Kidney (tissue), 14 donors: ENCODE measurements around the gene PXDN. TPM values are rescaled to one million over a fixed set of nuclear protein-coding genes. Genes with fewer than 3 reads are reported as not detected.

Source experiments
- DNase-seq, 5 donors: peaks; one replicate each; pipeline ENCODE4 v3.0.0-alpha.2; 2013 to 2020
- FAIRE-seq: peaks from 2 replicates; lab custom pipeline; 2012; peaks lifted over from hg19 to GRCh38; lab: Jason Lieb, UNC
- H3K27ac ChIP-seq, 2 donors: one replicate each; pipeline ENCODE4 v1.7.0; 2013; ENCODE audit warnings: low read depth in 2 of 2, low read length in 2 of 2, inconsistent platforms in 1 of 2
- H3K27me3 ChIP-seq: one replicate; pipeline ENCODE4 v1.7.1; 2013; ENCODE audit warnings: low read length, inconsistent platforms; ENCODE audit not compliant: control insufficient read depth, insufficient read depth
- H3K36me3 ChIP-seq, 3 donors: one replicate each; pipeline versions ENCODE4 v1.7.0 to v1.7.1; 2013; ENCODE audit warnings: low read length in 3 of 3, control low read depth in 1 of 3, inconsistent platforms in 1 of 3; ENCODE audit not compliant: insufficient read depth in 3 of 3, control insufficient read depth in 2 of 3
- H3K4me1 ChIP-seq, 3 donors: one replicate each; pipeline versions ENCODE4 v1.7.0 to v1.7.1; 2013; ENCODE audit warnings: low read length in 3 of 3, inconsistent platforms in 1 of 3, low read depth in 1 of 3; ENCODE audit not compliant: control insufficient read depth in 2 of 3, insufficient read depth in 2 of 3
- H3K4me3 ChIP-seq, 3 donors: one replicate each; pipeline versions ENCODE4 v1.7.0 to v1.8.1; 2013; ENCODE audit warnings: low read length in 3 of 3, control low read depth in 1 of 3, inconsistent platforms in 1 of 3
- H3K9ac ChIP-seq, 3 donors: one replicate each; pipeline versions ENCODE4 v1.7.0 to v1.7.1; 2013; ENCODE audit warnings: low read length in 3 of 3, control low read depth in 1 of 3, inconsistent platforms in 1 of 3
- H3K9me3 ChIP-seq, 3 donors: one replicate each; pipeline versions ENCODE4 v1.7.0 to v1.7.1; 2013; ENCODE audit warnings: low read length in 3 of 3, control low read depth in 1 of 3, inconsistent platforms in 1 of 3; ENCODE audit not compliant: control insufficient read depth in 2 of 3, insufficient read depth in 1 of 3
- intact Hi-C: fragments of 100-400 bp; cut with DNase I; formaldehyde crosslinking; loops from one replicate; pipeline ENCODE4 v1.11.1; 2022
- polyA plus RNA-seq: library from polyadenylated mRNA; stranded (reverse); fragments of 350-450 nt; fragmentation: Illumina TruSeq; extraction: RNeasy Lipid Tissue Mini Kit (QIAGEN cat#74804); gene quantifications from one replicate; pipeline ENCODE4 v1.2.3, GENCODE V29; 2014; ENCODE audit warnings: low read depth, low replicate concordance; ENCODE audit not compliant: insufficient read depth
- total RNA-seq: library from RNA; stranded (reverse); fragmentation: NEBNext Ultra II Directional; extraction: Animal tissue kit (Norgen Biotek cat#: 25700); gene quantifications from one replicate; pipeline ENCODE4 v1.2.1, GENCODE V29; 2021
- TF ChIP-seq, protein P1 (sequence below): IDR thresholded peaks from 3 replicates; pipeline ENCODE4 v1.5.1; 2012; ENCODE audit warnings: mild to moderate bottlenecking, moderate library complexity, borderline replicate concordance; ENCODE audit not compliant: insufficient read depth; ENCODE audit errors: extremely low read depth
- donor health status: control.
- donor health status: control.
- donor health status: control.
- donor health status: control.
- donor health status: control.
- donor health status: DM: yes; HTN: yes; CAD: no.
- donor health status: Normal renal cell carcinoma (clear cell type).

The PXDN gene
- total and polyA plus RNA-seq, 2 donors from 2014 or later: 4.7 to 42.3 TPM

DNA sequence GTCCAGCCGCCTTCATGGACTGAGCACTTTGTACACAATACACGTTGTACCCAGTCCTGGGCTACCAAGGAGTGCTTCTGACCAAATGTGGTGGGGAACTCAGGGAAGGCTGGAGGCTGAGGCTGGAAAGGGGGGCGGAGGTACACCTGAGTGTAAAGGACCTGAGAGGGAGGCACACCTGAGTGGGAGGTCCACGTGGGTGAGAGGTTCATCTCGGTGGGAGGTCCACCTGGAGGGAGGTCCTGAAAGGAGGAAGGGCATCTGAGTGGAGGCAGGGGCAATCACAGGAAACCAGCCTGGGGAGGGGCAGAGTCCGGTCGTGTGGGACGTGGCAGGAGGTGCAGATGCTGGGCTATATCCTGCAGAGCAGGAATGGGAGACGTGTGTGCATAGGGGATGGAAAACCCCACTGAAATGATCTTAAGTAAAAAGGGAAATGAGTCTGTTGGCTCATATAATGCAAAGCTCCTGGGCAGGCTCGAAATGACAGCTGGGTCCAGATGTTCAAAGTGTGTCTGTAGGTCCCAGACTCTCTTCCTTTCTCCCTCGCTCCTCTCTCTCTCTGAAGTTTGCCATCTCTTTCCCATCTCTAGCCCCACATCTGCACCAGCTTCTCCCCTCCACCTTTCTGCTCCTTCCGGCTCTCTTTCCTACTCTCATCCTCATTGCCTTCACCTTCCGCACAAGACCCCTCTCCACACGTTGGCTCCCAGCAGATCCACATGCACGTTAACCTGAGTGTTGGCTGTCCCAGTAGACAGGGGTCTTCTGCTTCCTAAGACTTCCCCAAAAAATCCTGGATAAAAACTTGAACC, 137.7 kb downstream of the PXDN start:
- Histone ChIP-seq H3K9me3 (no peaks in the 10 kb centered on the region), H3K27ac (no peak overlapping the region), H3K27me3 (no peaks in the 10 kb centered on the region), H3K36me3 (no peaks in the 10 kb centered on the region), H3K9ac (no peak overlapping the region), H3K4me3 (no peak overlapping the region), H3K4me1 (peaks cover 0 to 10% (median 3%) of the 10 kb centered on the region in 3 donors)
- intact Hi-C loops: no loop called here
- TF ChIP-seq, protein P1, sequence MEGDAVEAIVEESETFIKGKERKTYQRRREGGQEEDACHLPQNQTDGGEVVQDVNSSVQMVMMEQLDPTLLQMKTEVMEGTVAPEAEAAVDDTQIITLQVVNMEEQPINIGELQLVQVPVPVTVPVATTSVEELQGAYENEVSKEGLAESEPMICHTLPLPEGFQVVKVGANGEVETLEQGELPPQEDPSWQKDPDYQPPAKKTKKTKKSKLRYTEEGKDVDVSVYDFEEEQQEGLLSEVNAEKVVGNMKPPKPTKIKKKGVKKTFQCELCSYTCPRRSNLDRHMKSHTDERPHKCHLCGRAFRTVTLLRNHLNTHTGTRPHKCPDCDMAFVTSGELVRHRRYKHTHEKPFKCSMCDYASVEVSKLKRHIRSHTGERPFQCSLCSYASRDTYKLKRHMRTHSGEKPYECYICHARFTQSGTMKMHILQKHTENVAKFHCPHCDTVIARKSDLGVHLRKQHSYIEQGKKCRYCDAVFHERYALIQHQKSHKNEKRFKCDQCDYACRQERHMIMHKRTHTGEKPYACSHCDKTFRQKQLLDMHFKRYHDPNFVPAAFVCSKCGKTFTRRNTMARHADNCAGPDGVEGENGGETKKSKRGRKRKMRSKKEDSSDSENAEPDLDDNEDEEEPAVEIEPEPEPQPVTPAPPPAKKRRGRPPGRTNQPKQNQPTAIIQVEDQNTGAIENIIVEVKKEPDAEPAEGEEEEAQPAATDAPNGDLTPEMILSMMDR: no peak
- FAIRE-seq: no peak
- DNase-seq: peak in 1 of 5 donors; percentile 57

DNA sequence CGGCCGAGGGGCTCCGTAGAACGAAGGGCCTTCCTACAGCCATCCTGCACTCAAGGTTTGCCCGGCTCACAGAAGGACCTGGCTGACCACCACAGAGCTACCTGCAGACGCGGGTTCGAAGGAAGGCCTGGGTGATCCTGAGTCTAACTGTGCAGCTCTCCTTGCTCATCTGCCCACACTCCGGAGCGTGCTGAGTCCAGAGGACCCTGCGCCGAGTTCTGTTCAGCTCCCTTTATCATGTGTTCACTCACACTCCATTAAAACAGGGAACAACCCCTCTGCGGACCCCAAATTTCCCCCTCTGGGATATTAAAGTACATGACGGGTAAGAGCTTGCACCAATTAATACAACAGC, 138.3 kb downstream of the PXDN start:
- Histone ChIP-seq H3K9ac (no peak overlapping the region), H3K4me3 (no peak overlapping the region), H3K4me1 (peaks cover 0 to 11% (median 3%) of the 10 kb centered on the region in 3 donors), H3K27me3 (no peaks in the 10 kb centered on the region), H3K36me3 (no peaks in the 10 kb centered on the region), H3K9me3 (no peaks in the 10 kb centered on the region), H3K27ac (peak overlapping the region in 1 of 2 donors; percentile 52)
- intact Hi-C loops: no loop called here
- TF ChIP-seq, protein P1: no peak
- FAIRE-seq: no peak
- DNase-seq: no peak

DNA sequence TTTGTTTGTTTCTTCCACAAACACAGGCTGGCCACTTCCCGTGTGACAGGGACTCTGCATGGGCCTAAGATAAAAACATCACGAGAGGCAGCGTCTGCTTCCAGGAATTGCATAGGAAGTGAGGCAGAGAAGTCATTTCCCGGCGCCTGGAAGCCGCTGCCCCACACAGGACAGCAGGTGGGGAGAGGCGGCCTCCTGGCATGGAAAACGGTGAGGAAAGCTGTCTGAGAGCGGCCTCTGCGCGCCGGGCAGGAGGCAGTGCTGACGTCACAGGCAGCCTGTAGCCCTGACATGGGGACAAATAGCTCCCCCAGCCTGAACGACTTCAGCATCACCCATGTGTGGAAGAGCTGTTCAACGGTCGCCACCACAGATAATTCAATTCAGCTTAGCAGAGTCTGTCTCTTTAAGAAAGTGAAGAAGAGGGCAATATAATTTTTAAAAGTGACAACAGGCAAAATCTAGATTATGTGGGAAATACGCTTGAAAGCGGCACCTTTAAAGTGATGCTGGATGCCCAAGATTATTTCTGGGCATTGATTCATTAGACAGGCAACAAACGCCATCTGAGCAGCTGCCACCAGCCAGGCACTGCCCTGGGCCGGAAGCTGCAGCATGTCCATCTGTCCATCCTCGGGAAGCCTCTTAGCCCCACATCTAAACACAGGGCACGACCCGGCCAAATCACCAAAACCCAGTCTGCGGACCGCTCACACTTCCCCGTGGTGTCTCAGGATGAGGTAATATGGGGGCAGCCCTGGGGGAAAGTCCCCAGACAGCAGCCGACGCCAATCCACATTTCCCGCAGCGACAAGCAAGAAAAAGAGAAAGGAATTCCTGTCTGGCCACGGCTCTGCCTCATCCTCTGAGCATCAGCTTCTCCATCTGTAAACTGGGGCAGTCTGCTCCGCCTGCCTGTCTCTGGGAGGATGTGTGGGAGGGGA, 138.9 kb downstream of the PXDN start:
- FAIRE-seq (no peak), DNase-seq (peak in 3 of 5 donors; percentile 42 to 66 (median 64))
- Histone ChIP-seq H3K4me3 (no peak overlapping the region), H3K9me3 (no peaks in the 10 kb centered on the region), H3K36me3 (no peaks in the 10 kb centered on the region), H3K27ac (peak overlapping the region in 1 of 2 donors; percentile 52), H3K9ac (peak overlapping the region in 1 of 3 donors; percentile 36), H3K4me1 (peaks cover 0 to 11% (median 3%) of the 10 kb centered on the region in 3 donors), H3K27me3 (no peaks in the 10 kb centered on the region)
- intact Hi-C loops: no loop called here
- TF ChIP-seq, protein P1: no peak
